HG03025 (cell line): ENCODE measurements around the gene OLFML1.

Source experiments
- ATAC-seq: cut with Tn5 transposase; IDR thresholded peaks from one replicate; pipeline ENCODE4 v1.9.1; 2021; ENCODE audit warnings: mild to moderate bottlenecking, moderate library complexity; ENCODE audit not compliant: unreplicated experiment, low FRiP score

Gene OLFML1

DNA sequence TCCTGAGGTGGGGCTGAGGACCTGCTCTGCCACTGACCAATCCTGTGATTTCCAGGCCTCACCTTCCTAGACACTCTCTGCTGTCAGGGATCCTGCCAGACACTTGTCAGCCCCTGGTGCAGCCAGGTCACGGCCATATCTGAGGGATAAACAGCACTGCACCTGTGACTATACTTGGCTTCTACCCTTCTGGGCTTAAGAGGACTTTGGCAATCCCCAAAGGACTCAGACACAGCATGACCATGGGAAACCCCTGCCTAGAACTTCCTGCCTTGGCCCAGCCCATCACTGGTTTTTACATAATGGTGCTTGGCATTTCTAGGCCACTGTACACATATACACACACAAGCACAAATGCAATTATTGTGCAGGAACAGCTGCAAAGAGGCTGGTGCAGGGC, 11.6 kb upstream of the OLFML1 start:
- peak; percentile 59 for ATAC-seq

DNA sequence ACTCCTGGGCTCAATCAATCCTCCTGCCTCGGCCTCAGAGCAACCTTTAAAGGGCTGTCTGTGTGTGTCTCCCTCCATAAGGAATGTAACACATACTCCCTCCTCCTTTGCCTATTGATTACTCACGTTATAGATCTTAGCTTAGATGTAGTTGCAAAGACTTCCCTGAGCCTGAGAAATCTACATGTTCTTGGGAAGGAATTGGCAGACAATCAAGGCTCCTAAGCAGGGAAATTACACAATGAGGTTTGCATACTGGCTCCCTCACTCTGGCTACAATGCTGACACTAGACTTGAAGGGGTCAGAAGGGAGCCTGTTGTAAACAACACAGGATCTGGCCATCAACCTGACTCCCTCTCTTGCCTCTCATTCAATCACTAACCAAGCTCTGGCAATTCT, 5.2 kb upstream of the OLFML1 start:
- no peak for ATAC-seq

DNA sequence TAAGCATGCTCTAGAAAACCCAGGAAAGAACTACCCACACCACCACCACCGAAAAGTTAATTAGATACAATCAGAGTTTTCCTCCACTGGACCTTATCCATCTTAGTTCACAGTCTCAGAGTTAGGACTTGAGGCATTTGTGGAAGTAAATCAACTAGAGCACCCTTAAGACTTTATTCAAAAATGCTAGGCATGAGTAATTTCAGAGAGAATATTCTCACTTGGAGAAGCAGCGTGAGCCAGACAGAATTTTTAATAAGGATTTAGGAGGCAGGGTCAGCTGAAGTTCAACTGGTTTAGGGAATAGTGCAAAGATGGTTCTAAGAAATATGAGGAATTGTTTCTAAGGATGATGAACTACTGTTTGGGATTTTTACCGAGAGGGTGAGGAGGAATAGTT, 1.2 kb upstream of the OLFML1 start:
- no peak for ATAC-seq

- ATAC-seq, result no peak
Observed at GRCh38 chr11:7484645-7485044, 661 bp upstream of the OLFML1 start.

GRCh38 chr11:7486098-7486780, 933 bp downstream of the OLFML1 start:
- no peak for ATAC-seq

DNA sequence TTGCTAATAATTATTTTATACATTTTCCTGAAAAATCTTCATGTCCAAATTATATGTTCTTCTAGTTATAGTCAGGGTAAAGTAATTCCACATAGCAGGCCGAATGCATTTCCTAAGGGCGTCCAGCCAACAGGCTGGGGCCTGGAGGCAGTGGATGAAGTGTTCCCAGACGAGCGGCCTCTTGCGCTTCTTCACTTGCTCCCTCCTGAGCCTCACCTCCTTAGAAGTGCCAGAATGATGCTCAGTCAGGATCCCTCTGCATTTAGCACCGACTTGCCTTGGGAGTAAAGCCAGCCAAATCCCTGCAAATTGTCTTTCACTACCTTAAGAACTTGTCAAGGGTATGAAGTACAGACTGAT, 1.5 kb downstream of the OLFML1 start:
- ATAC-seq, result no peak

- no peak for ATAC-seq
Observed at GRCh38 chr11:7487360-7487759, 2.1 kb downstream of the OLFML1 start.

GRCh38 chr11:7488681-7489080, 3.4 kb downstream of the OLFML1 start:
- no peak for ATAC-seq

DNA sequence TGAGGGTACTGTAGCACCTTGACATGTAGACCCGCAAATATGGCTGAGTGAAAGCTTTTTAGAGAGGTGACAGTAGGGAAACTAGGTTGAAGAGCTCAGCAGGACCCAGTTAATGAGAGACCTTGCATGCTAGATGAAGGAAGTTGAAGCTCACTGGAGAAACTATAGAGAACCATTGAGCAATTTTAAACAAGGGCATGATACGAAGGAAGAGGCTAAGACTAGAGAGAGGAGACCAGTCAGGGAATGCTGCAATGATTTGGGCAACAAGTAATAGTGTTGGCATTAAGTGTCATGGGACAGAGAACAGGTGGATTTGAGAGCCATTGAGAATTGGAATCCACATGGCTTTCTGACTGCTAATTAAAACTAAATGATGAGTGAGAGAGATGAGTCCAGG, 4.1 kb downstream of the OLFML1 start:
- no peak for ATAC-seq

- no peak for ATAC-seq
Observed at GRCh38 chr11:7490054-7490453, 4.7 kb downstream of the OLFML1 start.

DNA sequence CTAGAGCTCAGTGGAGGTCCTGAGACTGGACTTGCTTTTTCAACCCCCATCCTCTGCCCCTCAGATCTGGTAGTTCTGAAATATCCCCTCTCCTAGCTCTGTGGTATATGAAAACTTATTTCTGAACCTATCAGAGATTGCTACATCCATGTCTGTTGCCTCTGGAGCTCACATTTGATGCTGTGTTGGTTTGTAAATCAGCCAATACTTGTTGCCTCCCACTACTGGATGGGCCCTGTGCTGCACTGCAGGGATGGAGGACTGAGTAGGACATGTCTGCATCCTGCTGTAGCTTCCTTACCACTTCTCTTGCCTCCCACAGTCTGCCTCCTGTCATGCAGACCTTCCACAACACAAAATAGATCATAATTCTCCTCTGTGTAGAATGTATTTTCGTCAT, 5.2 kb downstream of the OLFML1 start:
- ATAC-seq, result no peak

GRCh38 chr11:7492253-7492652, 6.9 kb downstream of the OLFML1 start:
- no peak for ATAC-seq

DNA sequence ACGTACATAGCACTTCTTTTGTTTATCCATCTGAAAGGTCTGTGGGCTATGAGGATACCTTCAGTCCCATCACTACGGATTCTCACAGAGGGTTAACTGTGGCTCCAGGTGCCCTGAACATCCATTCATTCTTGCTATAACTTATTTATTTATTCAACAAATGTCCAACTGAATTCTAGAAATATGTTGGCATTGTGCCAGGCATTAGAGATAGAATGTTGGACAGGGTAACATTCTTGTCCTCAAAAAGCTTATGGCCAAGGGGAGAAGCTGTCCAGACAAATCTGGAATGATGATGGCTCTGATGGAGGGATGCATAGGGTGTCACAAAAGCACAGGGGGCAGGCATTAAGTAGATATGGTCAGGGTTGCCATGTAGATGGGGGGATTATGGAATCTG, 8.4 kb downstream of the OLFML1 start:
- no peak for ATAC-seq

DNA sequence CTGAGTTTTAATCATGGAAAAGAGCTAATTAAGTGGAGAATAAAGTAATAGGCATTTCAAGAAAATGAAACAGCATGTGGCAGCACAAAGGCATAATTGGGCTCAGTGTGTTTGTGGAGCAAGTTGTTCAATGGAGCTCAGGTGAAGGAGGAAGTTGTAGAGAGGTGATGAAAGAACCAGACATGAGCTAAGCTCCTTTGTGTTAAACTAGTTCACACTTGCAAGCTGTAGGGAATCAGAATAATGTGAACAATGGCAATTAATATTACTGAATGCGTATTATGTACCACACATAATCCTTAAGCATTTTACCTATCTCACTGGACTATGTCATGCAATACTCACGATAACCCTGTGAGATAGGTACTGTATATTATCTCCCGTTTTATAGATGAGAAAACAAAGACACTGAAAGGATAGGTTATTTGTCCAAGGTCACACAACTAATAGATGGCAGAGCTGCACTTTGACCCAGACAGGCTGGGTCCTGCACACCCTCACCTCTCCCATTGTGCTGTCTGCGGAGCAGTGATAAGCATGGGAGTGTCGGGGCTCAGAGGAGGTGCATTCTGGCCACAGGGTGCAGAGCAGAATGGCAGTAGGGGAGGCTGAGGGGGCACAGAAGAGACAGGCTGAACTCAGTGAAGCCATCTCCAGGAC, 8.9 kb downstream of the OLFML1 start:
- ATAC-seq, result no peak

GRCh38 chr11:7495882-7496551, 10.7 kb downstream of the OLFML1 start:
- ATAC-seq, result peak; percentile 83

- no peak for ATAC-seq
Observed at GRCh38 chr11:7498193-7498592, 12.9 kb downstream of the OLFML1 start.

GRCh38 chr11:7499081-7499480, 13.8 kb downstream of the OLFML1 start:
- no peak for ATAC-seq

- ATAC-seq, result no peak
Observed at GRCh38 chr11:7500251-7500650, 14.9 kb downstream of the OLFML1 start.

- ATAC-seq, result no peak
Observed at GRCh38 chr11:7501251-7501650, 15.9 kb downstream of the OLFML1 start.

DNA sequence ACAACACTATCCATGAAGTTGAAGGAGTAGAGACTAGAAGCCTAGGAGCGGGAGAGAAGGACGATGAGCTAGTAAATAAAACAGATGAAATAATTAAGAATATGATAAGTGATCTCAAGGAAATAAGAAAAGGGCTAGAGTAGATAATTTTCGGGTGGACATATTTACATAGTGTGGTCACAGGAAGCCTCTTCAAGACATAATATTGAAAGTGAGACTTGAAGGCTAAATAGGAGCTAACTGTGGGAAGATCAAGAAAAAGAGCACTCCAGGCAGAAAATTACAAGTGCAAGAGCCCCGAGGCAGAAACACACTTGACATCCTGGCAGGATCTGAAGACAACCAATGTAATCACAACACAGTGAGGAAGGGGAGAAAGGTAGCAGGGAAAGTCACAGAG, 16.6 kb downstream of the OLFML1 start:
- no peak for ATAC-seq

- ATAC-seq, result no peak
Observed at GRCh38 chr11:7506243-7506642, 20.9 kb downstream of the OLFML1 start.

DNA sequence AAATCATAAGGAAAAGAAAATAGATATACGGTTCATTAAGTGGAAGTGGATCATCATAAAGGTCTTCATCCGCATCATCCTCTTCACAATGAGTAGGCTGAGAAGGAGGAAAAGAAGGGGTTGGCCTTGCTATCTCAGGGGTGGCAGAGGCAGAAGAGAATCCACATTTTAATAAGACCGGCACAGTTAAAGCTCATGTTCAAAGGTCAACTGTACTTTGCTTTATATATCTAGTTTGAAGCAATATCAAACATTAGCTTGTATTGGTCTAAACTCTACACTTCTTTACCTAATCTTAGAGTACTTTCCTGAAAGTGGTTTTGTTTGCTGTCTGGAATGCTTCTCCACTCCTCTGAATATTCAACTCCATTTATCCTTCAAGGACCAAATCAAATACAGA, 22.8 kb downstream of the OLFML1 start:
- no peak for ATAC-seq
